ENCODE results near the gene PRKRIP1. TPM values are rescaled to one million over a fixed set of nuclear protein-coding genes. Genes with fewer than 3 reads are reported as not detected.

The PRKRIP1 gene
- total RNA-seq, 1 experiment from 2014 or later: 38.8 TPM

GRCh38 chr7:102447311-102447710, 51.1 kb downstream of the PRKRIP1 start:
- Histone ChIP-seq H3K23me2 (ENCODE audit: insufficient read length, low read depth, low read length, poor library complexity, severe bottlenecking) (no peaks in the 10 kb centered on the region), H4K20me1 (ENCODE audit: control insufficient read depth, insufficient read depth, insufficient read length) (no peaks in the 10 kb centered on the region), H3K9ac (ENCODE audit: extremely low read depth, insufficient read length, low read length) (no peak overlapping the region), H3K4me1 (ENCODE audit: insufficient read depth, low read length) (no peaks in the 10 kb centered on the region), H4K5ac (ENCODE audit: insufficient read length, low read depth, low read length) (no peak overlapping the region), H4K8ac (replicated peaks; ENCODE audit: insufficient read length, low read depth, low read length) (no peak overlapping the region), H3K27me3 (ENCODE audit: insufficient read depth, low read length) (no peaks in the 10 kb centered on the region), H3K14ac (ENCODE audit: insufficient read depth, low read length) (no peak overlapping the region), H2BK12ac (ENCODE audit: insufficient read length, low read depth, low read length) (no peak overlapping the region), H4K91ac (ENCODE audit: insufficient read length, low read depth, low read length) (peak overlapping the region; percentile 69), H2AK5ac (ENCODE audit: insufficient read length, low read length) (no peak overlapping the region), H3K4ac (ENCODE audit: low read depth, low read length) (no peak overlapping the region), H2BK15ac (ENCODE audit: low read depth, low read length) (no peak overlapping the region), H3K23ac (ENCODE audit: insufficient read length, low read depth, low read length) (no peak overlapping the region), H3K79me1 (ENCODE audit: insufficient read depth, low read depth, low read length, poor library complexity, severe bottlenecking) (no peaks in the 10 kb centered on the region), H3K9me3 (ENCODE audit: control insufficient read depth, low read depth, low read length) (no peaks in the 10 kb centered on the region), H2BK5ac (ENCODE audit: insufficient read length, low read length) (no peak overlapping the region), H3K79me2 (ENCODE audit: insufficient read depth, low read length) (no peaks in the 10 kb centered on the region), H3K56ac (ENCODE audit: insufficient read length, low read depth, low read length) (no peak overlapping the region), H3K27ac (ENCODE audit: insufficient read length, low read depth, low read length) (no peak overlapping the region), H2AFZ (ENCODE audit: low read length) (no peak overlapping the region), H3K4me2 (ENCODE audit: insufficient read depth, insufficient read length, low read length) (no peak overlapping the region), H2BK120ac (ENCODE audit: low read depth, low read length, poor library complexity, severe bottlenecking) (no peak overlapping the region), H3T11ph (ENCODE audit: low read length) (no peak overlapping the region), H3K18ac (ENCODE audit: insufficient read length, low read depth, low read length) (no peak overlapping the region), H2BK20ac (ENCODE audit: low read depth, low read length, poor library complexity, severe bottlenecking) (no peak overlapping the region)
- TF ChIP-seq CTCF (conservative IDR thresholded peaks at IDR 0.05): no peak
- Mint-ChIP-seq H3K4me1 (peaks cover 6 to 9% of the 10 kb centered on the region in 2 experiments), H3K27me3 (ENCODE audit: low read depth) (no peaks in the 10 kb centered on the region; the same call in 1 of the 2 replicates), H3K4me3 (no peak overlapping the region), H3K36me3 (ENCODE audit: insufficient read depth in 1 of 3, low read depth in 3 of 3) (peaks cover 2 to 20% (median 6%) of the 10 kb centered on the region in 3 experiments; a peak in 6 of 7 replicates), H3K9me3 (no peaks in the 10 kb centered on the region), H3K27ac (no peak overlapping the region; a peak in 1 of 7 replicates)
- no peak for DNase-seq
- no CpG with 5 or more reads among the region's 14 CpGs for WGBS (ENCODE audit: extremely low coverage, insufficient read length, low lambda C conversion rate)

All from H9 (cell line).